K562 (cell line): ENCODE measurements around the gene IRAK3. TPM values are rescaled to one million over a fixed set of nuclear protein-coding genes. Genes with fewer than 3 reads are reported as not detected.

Source experiments
- E4F1 ChIP-seq: fragments of 250-450 bp; sonication (Bioruptor Pico); IDR thresholded peaks from 2 replicates; pipeline ENCODE4 v1.5.0; 2021; ENCODE audit warnings: mild to moderate bottlenecking, borderline replicate concordance
- EHMT2 ChIP-seq: fragments of 450-650 bp; IDR thresholded peaks from 2 replicates; pipeline ENCODE4 v1.6.1; 2018; ENCODE audit warnings: antibody characterized with exemption
- HBP1 ChIP-seq: fragments of 450-650 bp; formaldehyde crosslinking; IDR thresholded peaks from 2 replicates; pipeline ENCODE4 v1.4.0; 2022; ENCODE audit warnings: missing genetic modification characterization
- IRF9 ChIP-seq: fragments of 450-650 bp; IDR thresholded peaks from 2 replicates; pipeline ENCODE4 v1.6.1; 2016; ENCODE audit warnings: missing biosample characterization, missing genetic modification characterization
- MEIS2 ChIP-seq: fragments of 450-650 bp; IDR thresholded peaks from 2 replicates; pipeline ENCODE4 v1.6.1; 2014; ENCODE audit warnings: mild to moderate bottlenecking; ENCODE audit not compliant: partially characterized antibody
- NR4A1 ChIP-seq, 2 experiments: fragments of 250-450 bp in 1 of 2; fragments of 450-650 bp in 1 of 2; sonication (Bioruptor Pico) in 1 of 2; IDR thresholded peaks; 2 replicates each; pipeline versions ENCODE4 v1.4.0 to v1.6.1; 2016 to 2020; ENCODE audit warnings: mild to moderate bottlenecking in 2 of 2, missing compliant biosample characterization in 1 of 2, missing genetic modification characterization in 1 of 2, moderate library complexity in 1 of 2
- POLR2AphosphoS5 ChIP-seq: IDR thresholded peaks from 2 replicates; pipeline ENCODE4 v1.6.1; 2011; ENCODE audit warnings: mild to moderate bottlenecking, low read depth, low read length, moderate library complexity; ENCODE audit not compliant: control insufficient read depth, insufficient read depth
- PREB ChIP-seq: sonication (generic); formaldehyde crosslinking; IDR thresholded peaks from 2 replicates; pipeline ENCODE4 v1.8.1; 2023; ENCODE audit warnings: mild to moderate bottlenecking, missing genetic modification reagents
- STAT5B ChIP-seq: fragments of 250-450 bp; sonication (Bioruptor Pico); IDR thresholded peaks from 2 replicates; pipeline ENCODE4 v1.8.0; 2021; ENCODE audit warnings: mild to moderate bottlenecking, inconsistent platforms
- TCF3 ChIP-seq: sonication (generic); formaldehyde crosslinking; IDR thresholded peaks from 2 replicates; pipeline ENCODE4 v1.4.0; 2020; ENCODE audit warnings: mild to moderate bottlenecking, missing genetic modification reagents
- TFAP4 ChIP-seq: sonication (generic); formaldehyde crosslinking; IDR thresholded peaks from 2 replicates; pipeline ENCODE4 v1.8.0; 2022; ENCODE audit warnings: missing genetic modification reagents, mild to moderate bottlenecking, moderate library complexity, borderline replicate concordance
- ZNF277 ChIP-seq: fragments of 250-450 bp; sonication (Bioruptor Pico); IDR thresholded peaks from 2 replicates; pipeline ENCODE4 v1.8.0; 2022; ENCODE audit warnings: inconsistent platforms, mild to moderate bottlenecking, moderate library complexity, borderline replicate concordance
- ZNF778 ChIP-seq: fragments of 450-650 bp; formaldehyde crosslinking; IDR thresholded peaks from 2 replicates; pipeline ENCODE4 v1.4.0; 2020; ENCODE audit warnings: mild to moderate bottlenecking, moderate library complexity
- polyA plus RNA-seq, 8 experiments: library from polyadenylated mRNA; depleted of rRNA in 4 of 8; stranded (reverse) in 5 of 8; unstranded in 3 of 8; fragments of >200 nt; fragmentation: Nextera tagmentation in 2 of 8; fragmentation: Illumina TruSeq in 1 of 8; extraction: Ambion mirVana in 2 of 8; extraction: Trizol in 1 of 8; gene quantifications; 2 replicates each; pipeline versions ENCODE4 v1.2.1 to v1.2.3, GENCODE V29; 2011 to 2014; ENCODE audit warnings: inconsistent platforms in 1 of 8, missing spikeins in 1 of 8
- total RNA-seq, 7 experiments: library from RNA; depleted of rRNA in 6 of 7; stranded (reverse); fragments of >200 nt in 6 of 7; fragmentation: Illumina TruSeq in 2 of 7; extraction: Trizol in 2 of 7; gene quantifications; 2 replicates each; pipeline versions ENCODE4 v1.2.1 to v1.2.3, GENCODE V29; 2011 to 2021; ENCODE audit warnings: low replicate concordance in 1 of 7

IRAK3 gene
- total and polyA plus RNA-seq, 9 of the 15 experiments (the other 6 are each of a cell fraction or from before 2014, with no cell fraction given), result 0.06 to 0.09 (median 0.07) TPM; not detected in 6

- 0 out of 2 replicates have a peak, but pooled peaks have one; percentile 50 for TF ChIP-seq HBP1 (CRISPR knock-in tag)
- peak; percentile 94 for TF ChIP-seq TFAP4 (CRISPR knock-in tag)
- no peak for TF ChIP-seq TCF3
- peak; percentile 79; the same call in 1 of the 2 replicates for TF ChIP-seq EHMT2
- peak; percentile 79 for TF ChIP-seq POLR2AphosphoS5
- no peak for TF ChIP-seq STAT5B (CRISPR knock-in tag)
- no peak for TF ChIP-seq NR4A1 (CRISPR knock-in tag; IDR thresholded peaks at IDR 0.05)
- no peak; the same call in 1 of the 2 replicates for TF ChIP-seq NR4A1 (tag; IDR thresholded peaks at IDR 0.05)
- no peak for TF ChIP-seq ZNF778 (CRISPR knock-in tag)
- no peak for TF ChIP-seq PREB
- no peak for TF ChIP-seq ZNF277
- no peak for TF ChIP-seq E4F1 (CRISPR knock-in tag)
- 0 out of 2 replicates have a peak, but pooled peaks have one; percentile 21 for TF ChIP-seq IRF9
- no peak for TF ChIP-seq MEIS2
Measured at GRCh38 chr12:66169221-66170170, 19.5 kb upstream of the IRAK3 start, which contains the start of gene TMBIM4 (continued).
